Jurkat, Clone E6-1 (cell line): ENCODE measurements around the gene PRDM11.
A peak's percentile ranks its signal among the peaks of the same experiment; 100 is the strongest.

Experiments used
- DNase-seq: peaks from one replicate; pipeline ENCODE4 v3.0.0-alpha.2; 2011; ENCODE audit warnings: low read depth, low spot score
- H3K4me3 ChIP-seq: 2 replicates; pipeline ENCODE4 v1.5.1; 2011; ENCODE audit warnings: mild to moderate bottlenecking, low read length, control low read depth, moderate library complexity

Gene PRDM11

DNA sequence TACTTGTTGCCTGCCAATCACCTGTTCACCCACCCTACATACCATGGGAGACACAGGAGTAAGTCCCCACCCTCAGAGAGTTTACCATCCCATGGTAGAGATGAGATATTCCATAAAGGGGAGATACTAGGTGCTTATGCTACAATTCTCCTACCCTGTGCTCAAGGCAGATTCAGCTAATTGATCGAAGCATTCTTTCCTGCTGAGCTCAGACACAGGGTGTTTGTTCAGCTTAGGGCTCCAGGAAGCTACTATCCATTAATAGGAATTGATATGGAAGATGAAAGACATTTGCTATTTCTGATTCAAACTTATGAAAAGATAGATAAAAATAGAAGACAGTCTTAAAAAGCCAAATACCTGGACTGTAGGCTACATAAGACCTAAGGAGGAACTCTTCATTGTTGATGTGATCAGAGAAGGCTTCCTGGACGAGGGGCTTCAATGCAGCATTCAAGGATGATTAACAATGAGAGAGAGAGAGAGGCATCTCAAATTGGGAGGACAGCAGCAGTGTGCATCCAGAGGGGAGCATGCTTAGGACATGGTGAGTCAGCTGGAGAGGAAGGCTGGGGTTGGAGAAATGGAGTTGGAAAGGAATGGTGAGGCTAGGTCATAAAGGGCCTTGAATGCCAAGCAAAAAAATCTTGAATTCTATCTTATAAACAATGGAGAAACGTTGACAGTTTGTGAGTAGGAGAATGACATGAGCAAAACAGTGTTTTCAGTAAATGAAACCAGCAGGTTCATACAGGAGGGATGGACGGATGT is 124.7 kb downstream of the PRDM11 start:
- DNase-seq, result no peak

DNA sequence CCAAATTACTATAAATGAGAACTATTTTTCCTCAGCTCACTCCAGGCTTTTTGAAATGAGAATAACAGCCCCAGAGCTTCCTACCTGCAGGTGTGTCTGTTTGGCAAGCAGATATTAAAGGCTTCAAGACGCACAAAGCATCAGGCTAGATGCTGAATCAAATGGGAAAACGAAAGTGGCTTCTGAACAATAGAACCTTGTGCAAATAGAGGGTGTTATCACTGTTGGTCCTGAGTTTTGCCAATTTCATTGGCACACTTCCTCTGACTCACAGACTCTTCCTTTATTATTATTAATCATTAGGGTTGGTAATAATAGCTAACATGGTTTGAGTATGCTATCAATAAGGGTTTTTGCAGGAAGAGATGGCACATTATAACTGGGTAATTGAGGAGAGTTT is 126.3 kb downstream of the PRDM11 start:
- DNase-seq, result no peak
- H3K4me3 ChIP-seq, result no peak overlapping the region

More for the DNA sequence above, 124.7 kb downstream of the PRDM11 start:
- no peak overlapping the region for H3K4me3 ChIP-seq

DNA sequence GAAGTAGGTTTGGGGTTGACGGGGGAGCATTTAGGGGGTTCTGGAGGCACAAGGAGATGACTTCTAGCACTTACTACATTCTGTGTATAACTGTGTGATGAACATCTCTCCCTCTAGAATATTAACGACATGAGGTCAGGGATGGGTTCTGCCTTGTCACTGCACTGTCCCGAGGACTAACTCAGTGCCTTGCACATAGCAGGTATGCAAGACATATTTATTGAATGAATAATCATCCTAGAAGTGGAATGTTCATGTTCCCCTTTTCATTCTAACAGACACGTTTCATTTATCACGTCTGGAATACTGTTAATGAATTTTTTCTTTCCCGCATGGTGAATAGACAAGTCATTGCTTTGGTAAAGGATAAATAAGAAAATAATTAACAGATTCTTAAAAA is 127.1 kb downstream of the PRDM11 start:
- no peak for DNase-seq
- no peak overlapping the region for H3K4me3 ChIP-seq

DNA sequence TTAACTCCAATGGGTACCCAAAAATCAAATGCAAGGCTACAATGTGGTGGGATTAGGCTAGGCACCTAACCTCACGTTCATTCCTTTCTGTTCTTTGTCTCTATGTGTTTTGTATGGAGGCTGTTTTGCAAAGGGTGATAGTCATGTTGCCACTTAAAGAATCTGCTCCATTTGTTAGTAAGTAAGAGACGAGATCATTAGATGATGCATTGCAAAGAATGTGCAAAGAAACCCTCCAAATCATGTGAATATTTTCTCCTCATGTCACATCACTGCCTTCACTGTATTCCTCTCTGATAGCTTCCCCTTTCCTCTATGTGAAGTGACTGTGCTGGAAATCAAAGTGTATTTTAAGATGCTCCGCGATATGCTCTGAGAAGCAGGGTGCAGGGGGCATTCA is 127.8 kb downstream of the PRDM11 start:
- DNase-seq, result no peak
- H3K4me3 ChIP-seq, result no peak overlapping the region

DNA sequence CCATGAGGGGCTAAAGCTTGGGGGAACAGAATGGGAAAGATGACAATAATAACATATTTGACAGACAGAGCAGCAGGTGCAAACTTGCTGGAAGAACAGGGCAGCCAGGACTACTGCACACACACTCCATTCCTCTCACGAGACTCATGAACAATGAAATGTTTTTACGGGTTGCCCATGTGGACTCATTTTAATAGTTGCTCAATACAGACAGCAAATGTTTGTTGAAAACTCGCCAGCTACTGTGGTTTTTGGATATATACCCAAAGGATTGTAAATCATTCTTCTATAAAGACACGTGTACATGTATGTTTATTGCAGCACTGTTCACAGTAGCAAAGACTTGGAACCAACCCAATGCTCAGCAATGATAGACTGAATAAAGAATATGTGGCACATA is 129.4 kb downstream of the PRDM11 start:
- no peak for DNase-seq
- no peak overlapping the region for H3K4me3 ChIP-seq

DNA sequence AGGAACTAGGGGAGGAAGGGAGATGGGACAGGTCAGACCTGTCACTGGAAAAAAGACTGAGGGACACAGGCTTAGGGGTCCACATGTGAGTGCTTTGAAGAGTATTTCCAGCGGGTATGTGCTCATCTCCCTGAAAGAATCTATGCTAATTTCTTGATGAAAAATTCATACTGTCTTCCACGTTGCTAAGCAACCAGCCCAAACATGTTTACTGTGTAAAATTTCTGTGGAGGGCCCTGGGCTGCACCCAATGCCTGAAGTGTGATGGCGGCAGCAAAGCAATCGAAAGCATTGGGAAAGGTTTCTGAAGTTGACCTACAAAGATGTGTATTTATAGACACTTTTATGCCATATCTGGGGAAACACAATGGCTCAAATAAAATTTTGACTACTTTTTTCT is 132.3 kb downstream of the PRDM11 start:
- no peak for DNase-seq

DNA sequence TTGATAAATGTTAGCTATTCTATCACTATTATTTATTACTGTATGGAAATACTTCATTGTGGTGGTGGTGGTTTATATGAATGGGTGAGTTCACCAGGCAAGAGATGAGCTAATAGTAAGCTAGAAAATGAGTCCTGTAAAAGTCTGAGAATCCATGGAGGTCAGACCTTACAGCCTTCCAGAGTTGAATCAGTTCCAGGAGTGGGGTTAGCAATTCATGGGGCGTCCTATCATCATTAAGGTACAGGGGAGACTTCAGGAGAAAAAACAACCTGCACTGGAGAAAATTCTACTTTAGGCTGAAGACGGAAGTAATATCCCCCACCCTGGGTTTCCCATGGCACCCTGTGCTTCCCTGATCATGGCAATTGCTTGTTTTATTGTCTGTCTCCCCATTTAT is 133.2 kb downstream of the PRDM11 start:
- H3K4me3 ChIP-seq, result no peak overlapping the region
- DNase-seq, result no peak

More for the DNA sequence above, 132.3 kb downstream of the PRDM11 start:
- H3K4me3 ChIP-seq, result no peak overlapping the region

DNA sequence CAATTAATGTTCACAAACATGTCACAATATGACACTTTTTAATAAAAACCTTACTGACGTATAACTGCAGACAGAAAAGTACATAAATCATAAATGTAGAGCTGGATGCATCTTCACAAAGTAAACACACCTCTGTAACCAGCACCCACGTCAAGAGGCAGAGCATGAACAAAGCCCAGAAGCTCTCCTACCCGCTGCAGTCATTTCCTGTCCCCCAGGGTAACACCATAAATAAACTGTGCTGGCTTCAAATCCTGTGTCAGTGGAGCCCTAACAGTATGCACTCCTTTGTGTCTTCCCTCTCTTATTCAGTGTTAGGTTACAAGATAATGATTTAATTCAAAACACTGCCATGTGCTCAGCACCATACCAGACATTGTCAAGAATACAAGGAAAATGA is 134.0 kb downstream of the PRDM11 start:
- DNase-seq, result peak; percentile 42

DNA sequence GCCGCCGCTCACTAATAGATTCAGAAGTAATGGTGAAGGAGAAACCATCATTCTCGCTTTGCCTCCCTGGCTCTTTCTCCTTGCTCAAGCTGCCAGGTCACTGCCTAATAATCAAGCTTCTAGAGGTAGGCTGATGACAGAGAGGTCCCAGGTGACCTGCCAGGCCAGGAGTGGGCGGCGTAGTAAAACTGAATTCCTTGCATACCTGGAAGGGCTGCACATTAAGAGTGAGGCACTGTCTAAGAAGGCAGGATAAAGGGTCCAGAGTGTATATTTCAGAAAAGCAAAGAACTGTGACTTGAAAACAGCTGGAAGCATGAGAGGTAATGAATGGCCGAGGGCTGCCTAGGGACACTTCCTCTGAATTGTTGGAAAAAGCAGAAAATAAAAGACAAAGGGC is 135.6 kb downstream of the PRDM11 start:
- DNase-seq, result no peak
- no peak overlapping the region for H3K4me3 ChIP-seq

More for the DNA sequence above, 134.0 kb downstream of the PRDM11 start:
- H3K4me3 ChIP-seq, result no peak overlapping the region
